ENCODE data around the gene GLI2. TPM values are rescaled to one million over a fixed set of nuclear protein-coding genes. Genes with fewer than 3 reads are reported as not detected.

Gene GLI2
- total and polyA plus RNA-seq, 9 of the 15 experiments (the other 6 are each of a cell fraction or from before 2014, with no cell fraction given), result 0.24 TPM; not detected in 8

DNA sequence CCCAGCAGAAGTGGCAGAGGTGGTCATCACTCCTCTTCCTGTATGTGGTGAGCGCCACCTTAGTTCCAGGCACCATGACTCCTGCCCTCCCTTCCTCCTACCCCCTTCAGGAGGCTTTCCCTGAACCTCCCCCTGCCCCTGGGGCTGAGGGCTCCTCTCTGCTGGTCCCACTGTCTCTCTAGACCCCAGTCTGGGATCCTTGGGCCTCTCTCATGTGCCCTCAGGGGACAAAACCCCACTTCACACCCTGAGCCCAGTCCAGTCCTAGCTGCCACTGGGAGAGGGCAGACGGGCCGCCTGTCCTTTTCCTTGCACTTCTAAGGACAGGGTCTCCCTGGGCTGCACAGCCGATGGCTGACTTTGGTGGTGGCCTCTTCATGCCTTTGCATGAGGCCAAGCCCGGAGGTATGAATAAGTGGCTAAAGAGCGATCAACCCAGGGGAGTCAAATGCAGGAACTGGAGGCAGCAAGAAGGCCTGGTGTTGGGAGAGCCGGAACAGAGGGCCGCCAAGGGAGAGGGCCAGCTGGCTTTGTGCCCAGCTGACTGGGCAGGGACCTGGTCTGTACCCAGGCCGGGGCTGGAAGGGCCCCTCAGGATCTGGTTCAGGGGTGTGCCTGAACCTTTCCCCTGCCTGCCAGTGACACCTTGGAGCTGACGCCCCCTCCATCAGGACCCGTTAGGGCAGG, 29.5 kb downstream of the GLI2 start:
- Histone ChIP-seq H3K27me3 (ENCODE audit: control insufficient read depth in 2 of 2, insufficient read depth in 2 of 2, low read length in 2 of 2) (peaks cover 20 to 74% of the 10 kb centered on the region in 2 experiments; a peak in 3 of 5 replicates), H3K4me3 (no peak overlapping the region), H4K20me1 (replicated peaks; ENCODE audit: control insufficient read depth, insufficient read depth, low read length) (peaks cover 11% of the 10 kb centered on the region; the same call in 1 of the 2 replicates), H3K9me1 (ENCODE audit: control insufficient read depth, insufficient read depth, low read length) (no peaks in the 10 kb centered on the region), H3K4me1 (replicated peaks in 1 of 2; ENCODE audit: control insufficient read depth in 2 of 2, insufficient read depth in 2 of 2, low read length in 2 of 2) (no peaks in the 10 kb centered on the region), H3K79me2 (ENCODE audit: control insufficient read depth, insufficient read depth, low read length) (no peaks in the 10 kb centered on the region), H3K9me3 (replicated peaks; ENCODE audit: control insufficient read depth, insufficient read depth, low read depth, low read length) (no peaks in the 10 kb centered on the region), H2AFZ (ENCODE audit: low read depth, low read length) (no peak overlapping the region), H3K9ac (ENCODE audit: insufficient read depth in 1 of 2, low read depth in 2 of 2, low read length in 2 of 2) (no peak overlapping the region), H3K4me2 (ENCODE audit: insufficient read depth, low read length) (no peak overlapping the region), H3K36me3 (ENCODE audit: control insufficient read depth, insufficient read depth, low read length) (no peaks in the 10 kb centered on the region), H3K27ac (ENCODE audit: extremely low read depth, low read depth, low read length) (no peak overlapping the region)
- CTCF ChIA-PET (ENCODE audit: low intra/inter-chr PET ratio), result no interaction called here
- WGBS (ENCODE audit: insufficient coverage, low coverage, missing lambda C conversion rate), result 3% methylated on average over 11 of the region's 11 CpGs
- FAIRE-seq, result no peak
- TF ChIP-seq ARNT (IDR thresholded peaks at IDR 0.05) (no peak), EHMT2 (IDR thresholded peaks at IDR 0.05) (no peak), ASH1L (IDR thresholded peaks at IDR 0.05; ENCODE audit: borderline replicate concordance, low read depth, partially characterized antibody) (no peak)
- TF ChIP-seq, protein P1, sequence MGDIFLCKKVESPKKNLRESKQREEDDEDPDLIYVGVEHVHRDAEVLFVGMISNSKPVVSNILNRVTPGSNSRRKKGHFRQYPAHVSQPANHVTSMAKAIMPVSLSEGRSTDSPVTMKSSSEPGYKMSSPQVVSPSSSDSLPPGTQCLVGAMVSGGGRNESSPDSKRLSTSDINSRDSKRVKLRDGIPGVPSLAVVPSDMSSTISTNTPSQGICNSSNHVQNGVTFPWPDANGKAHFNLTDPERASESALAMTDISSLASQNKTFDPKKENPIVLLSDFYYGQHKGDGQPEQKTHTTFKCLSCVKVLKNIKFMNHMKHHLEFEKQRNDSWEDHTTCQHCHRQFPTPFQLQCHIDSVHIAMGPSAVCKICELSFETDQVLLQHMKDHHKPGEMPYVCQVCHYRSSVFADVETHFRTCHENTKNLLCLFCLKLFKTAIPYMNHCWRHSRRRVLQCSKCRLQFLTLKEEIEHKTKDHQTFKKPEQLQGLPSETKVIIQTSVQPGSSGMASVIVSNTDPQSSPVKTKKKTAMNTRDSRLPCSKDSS (IDR thresholded peaks at IDR 0.05; ENCODE audit: low read depth, partially characterized antibody), result no peak
- ATAC-seq, result no peak
- in situ Hi-C loops (cut with MboI), result no loop called here
- intact Hi-C loops (cut with micrococcal nuclease), result no loop called here
- no peak for DNase-seq (ENCODE audit: extremely low read depth in 1 of 4, low spot score in 3 of 4)
- POLR2A ChIA-PET, result interaction anchor here (0.6 to 0.8 kb wide), 4 partner anchors 17 to 322 kb away, joined by 3 read pairs; no protein-coding TSS in a partner anchor
- no TSS peak for BruUV-seq (replicated peaks)

Measured in K562 (cell line).